H1 (cell line): ENCODE results near the gene MTX2.

Experiments
- CTCF ChIP-seq, 3 experiments: IDR thresholded peaks; 1 replicate in 2 of 3; 2 replicates in 1 of 3; pipeline versions ENCODE4 v1.5.1 to v1.6.1; 2011; ENCODE audit warnings: low read length in 3 of 3, mild to moderate bottlenecking in 3 of 3, inconsistent platforms in 2 of 3, low read depth in 1 of 3, moderate library complexity in 1 of 3; ENCODE audit not compliant: insufficient read depth in 1 of 3; ENCODE audit errors: control extremely low read depth in 1 of 3
- HDAC6 ChIP-seq: IDR thresholded peaks from one replicate; pipeline ENCODE4 v1.7.1; 2012; ENCODE audit warnings: low read depth, mild to moderate bottlenecking, inconsistent platforms, low read length, moderate library complexity
- SAP30 ChIP-seq: fragments of 300-600 bp; sonication (generic); IDR thresholded peaks from 2 replicates; pipeline ENCODE4 v1.7.1; 2012; ENCODE audit warnings: low read length, moderate library complexity, mild to moderate bottlenecking, inconsistent platforms; ENCODE audit not compliant: insufficient read depth, insufficient replicate concordance

- TF ChIP-seq SAP30 (no peak), CTCF (IDR thresholded peaks at IDR 0.05; ENCODE audit: control extremely low read depth in 1 of 3, insufficient read depth in 1 of 3, low read depth in 1 of 3, low read length in 3 of 3) (no peak), HDAC6 (no peak)
These were observed 61.4 kb downstream of the MTX2 start for GRCh38 chr2:176330612-176331011.
